Mesenchymal stem cell (in vitro differentiated cells and primary cell): ENCODE measurements around the gene SLC11A2.

Experiments
- DNase-seq: peaks from one replicate; pipeline ENCODE4 v3.0.0-alpha.2; 2013
- H2AFZ ChIP-seq: one replicate; pipeline ENCODE4 v1.6.1; 2013; ENCODE audit warnings: low read depth, mild to moderate bottlenecking, control low read depth, inconsistent platforms, low read length, moderate library complexity
- H2AK5ac ChIP-seq: 2 replicates; pipeline ENCODE4 v1.6.1; 2013; ENCODE audit warnings: low read length, moderate library complexity, mild to moderate bottlenecking, inconsistent platforms; ENCODE audit not compliant: severe bottlenecking
- H2BK120ac ChIP-seq: one replicate; pipeline ENCODE4 v1.6.1; 2013; ENCODE audit warnings: low read depth, mild to moderate bottlenecking, inconsistent platforms, low read length, moderate library complexity
- H2BK12ac ChIP-seq, 2 experiments: one replicate each; pipeline ENCODE4 v1.6.1; 2013; ENCODE audit warnings: inconsistent platforms in 2 of 2, low read length in 2 of 2, mild to moderate bottlenecking in 2 of 2, moderate library complexity in 2 of 2, control low read depth in 1 of 2
- H2BK15ac ChIP-seq: one replicate; pipeline ENCODE4 v1.6.1; 2013; ENCODE audit warnings: mild to moderate bottlenecking, low read depth, inconsistent platforms; ENCODE audit not compliant: poor library complexity, severe bottlenecking
- H2BK5ac ChIP-seq: 2 replicates; pipeline ENCODE4 v1.6.1; 2013; ENCODE audit warnings: low read depth, mild to moderate bottlenecking, low read length, control low read depth, inconsistent platforms; ENCODE audit not compliant: poor library complexity, severe bottlenecking
- H3K14ac ChIP-seq, 2 experiments: one replicate each; pipeline ENCODE4 v1.6.1; 2013; ENCODE audit warnings: inconsistent platforms in 2 of 2, low read length in 2 of 2, control low read depth in 1 of 2, mild to moderate bottlenecking in 1 of 2, moderate library complexity in 1 of 2
- H3K18ac ChIP-seq, 2 experiments: one replicate each; pipeline ENCODE4 v1.6.1; 2013; ENCODE audit warnings: inconsistent platforms in 2 of 2, low read length in 2 of 2, control low read depth in 1 of 2, low read depth in 1 of 2, mild to moderate bottlenecking in 1 of 2
- H3K23ac ChIP-seq, 2 experiments: one replicate each; pipeline ENCODE4 v1.6.1; 2013; ENCODE audit warnings: inconsistent platforms in 2 of 2, low read length in 2 of 2, mild to moderate bottlenecking in 2 of 2, moderate library complexity in 2 of 2, control low read depth in 1 of 2
- H3K27ac ChIP-seq: 2 replicates; pipeline ENCODE4 v1.5.1; 2013; ENCODE audit warnings: mild to moderate bottlenecking, moderate library complexity, low read length, control low read depth, inconsistent platforms; ENCODE audit not compliant: poor library complexity, severe bottlenecking
- H3K27me3 ChIP-seq, 2 experiments: 2 replicates each; pipeline versions ENCODE4 v1.6.1 to v1.7.0; 2013; ENCODE audit warnings: low read length in 2 of 2, mild to moderate bottlenecking in 2 of 2, moderate library complexity in 2 of 2, control low read depth in 1 of 2, inconsistent platforms in 1 of 2; ENCODE audit not compliant: control insufficient read depth in 1 of 2, insufficient read depth in 1 of 2
- H3K36me3 ChIP-seq, 2 experiments: 2 replicates each; pipeline versions ENCODE4 v1.6.1 to v1.7.0; 2013; ENCODE audit warnings: low read length in 2 of 2, control low read depth in 1 of 2, inconsistent platforms in 1 of 2, low read depth in 1 of 2, mild to moderate bottlenecking in 1 of 2; ENCODE audit not compliant: insufficient read depth in 2 of 2, control insufficient read depth in 1 of 2
- H3K4ac ChIP-seq, 2 experiments: one replicate each; pipeline ENCODE4 v1.6.1; 2013; ENCODE audit warnings: inconsistent platforms in 2 of 2, low read length in 2 of 2, mild to moderate bottlenecking in 2 of 2, moderate library complexity in 2 of 2, control low read depth in 1 of 2, low read depth in 1 of 2
- H3K4me1 ChIP-seq: 2 replicates; pipeline ENCODE4 v1.6.1; 2013; ENCODE audit warnings: low read depth, low read length, control low read depth; ENCODE audit not compliant: control insufficient read depth, insufficient read depth
- H3K4me2 ChIP-seq: 2 replicates; pipeline ENCODE4 v1.6.1; 2013; ENCODE audit warnings: low read length, mild to moderate bottlenecking, inconsistent platforms; ENCODE audit not compliant: poor library complexity, severe bottlenecking
- H3K4me3 ChIP-seq, 2 experiments: 2 replicates each; pipeline versions ENCODE4 v1.5.1 to v1.7.0; 2013; ENCODE audit warnings: low read length in 2 of 2, mild to moderate bottlenecking in 2 of 2, control low read depth in 1 of 2, low read depth in 1 of 2; ENCODE audit not compliant: insufficient read depth in 1 of 2
- H3K79me1 ChIP-seq: replicated peaks from 2 replicates; pipeline ENCODE4 v1.6.1; 2013; ENCODE audit warnings: mild to moderate bottlenecking, control low read depth, low read length, inconsistent platforms; ENCODE audit not compliant: poor library complexity, severe bottlenecking
- H3K9ac ChIP-seq: 2 replicates; pipeline ENCODE4 v1.7.0; 2013; ENCODE audit warnings: mild to moderate bottlenecking, low read length, moderate library complexity
- H3K9me3 ChIP-seq: 2 replicates; pipeline ENCODE4 v1.7.0; 2013; ENCODE audit warnings: mild to moderate bottlenecking, low read length; ENCODE audit not compliant: control insufficient read depth
- H4K8ac ChIP-seq: one replicate; pipeline ENCODE4 v1.6.1; 2013; ENCODE audit warnings: inconsistent platforms, mild to moderate bottlenecking, low read length, moderate library complexity
- H4K91ac ChIP-seq: one replicate; pipeline ENCODE4 v1.6.1; 2013; ENCODE audit warnings: mild to moderate bottlenecking, low read length, inconsistent platforms
- WGBS: methylation state at CpG from one replicate; pipeline ENCODE4 v1.1.7; 2013; ENCODE audit warnings: mixed read lengths; 5-methylcytosine and 5-hydroxymethylcytosine counted together

The SLC11A2 gene

DNA sequence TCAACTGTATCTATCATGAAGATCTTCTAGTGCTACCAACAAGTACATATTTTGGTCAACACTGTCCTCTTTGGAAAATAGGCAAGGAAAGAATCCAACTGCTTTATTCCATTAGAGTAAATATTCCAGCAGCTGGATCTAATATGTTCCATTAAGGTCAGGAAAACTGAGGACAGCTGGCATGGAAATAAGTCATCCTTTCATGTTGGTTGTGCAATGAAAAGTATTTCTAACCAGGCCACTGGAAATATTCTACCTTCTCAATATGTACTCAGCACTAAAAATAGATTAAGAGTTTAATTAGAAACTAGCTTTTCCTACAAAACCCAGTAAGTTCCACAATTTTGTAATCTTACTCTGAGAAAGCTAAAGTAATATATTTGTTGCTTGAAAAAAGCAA lies 54.2 kb downstream of the SLC11A2 start:
- Histone ChIP-seq H3K4me2 (no peak overlapping the region), H3K4me3 (no peak overlapping the region), H3K9me3 (no peaks in the 10 kb centered on the region), H2BK5ac (no peak overlapping the region), H3K27me3 (no peaks in the 10 kb centered on the region), H2BK12ac (no peak overlapping the region), H3K36me3 (peaks cover 20 to 23% of the 10 kb centered on the region in 2 experiments), H2BK15ac (no peak overlapping the region), H3K18ac (no peak overlapping the region), H3K4me1 (no peaks in the 10 kb centered on the region), H2BK120ac (no peak overlapping the region), H3K79me1 (no peaks in the 10 kb centered on the region), H4K91ac (no peak overlapping the region), H4K8ac (no peak overlapping the region), H2AFZ (no peak overlapping the region), H3K14ac (no peak overlapping the region), H3K4ac (no peak overlapping the region), H3K9ac (no peak overlapping the region), H3K23ac (no peak overlapping the region), H2AK5ac (no peak overlapping the region), H3K27ac (no peak overlapping the region)
- peak; percentile 63 for DNase-seq

DNA sequence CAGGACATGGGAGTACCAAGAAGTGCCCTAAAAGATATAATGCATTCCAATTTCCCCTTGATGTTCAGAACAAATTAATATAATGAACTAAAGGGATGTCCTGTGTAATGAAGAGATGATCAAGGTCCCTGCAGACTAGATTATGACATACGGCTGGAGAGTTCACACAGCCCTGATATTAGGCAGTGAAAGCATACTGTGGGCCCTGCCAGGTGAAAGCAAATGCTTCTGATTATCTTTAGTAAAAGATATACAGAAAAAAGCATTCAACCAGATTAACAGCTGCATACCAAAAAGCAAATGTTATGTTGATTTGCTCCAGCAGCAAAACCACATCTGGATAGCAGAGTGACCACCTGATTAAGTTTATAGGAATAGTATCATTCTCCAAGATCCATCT lies 61.8 kb downstream of the SLC11A2 start:
- no peak overlapping the region for H2BK15ac ChIP-seq
- H3K4me2 ChIP-seq, result no peak overlapping the region
- no peak overlapping the region for H4K8ac ChIP-seq
- H3K79me1 ChIP-seq, result no peaks in the 10 kb centered on the region
- H3K4ac ChIP-seq, result no peak overlapping the region
- H3K36me3 ChIP-seq, result peaks cover 16 to 24% of the 10 kb centered on the region in 2 experiments
- no peaks in the 10 kb centered on the region for H3K9me3 ChIP-seq
- no peak overlapping the region for H2BK120ac ChIP-seq
- H2AK5ac ChIP-seq, result no peak overlapping the region
- DNase-seq, result no peak
- WGBS, result no CpG with 5 or more reads among the region's 1 CpG
- no peak overlapping the region for H3K14ac ChIP-seq
- no peak overlapping the region for H3K23ac ChIP-seq
- no peak overlapping the region for H3K18ac ChIP-seq
- no peak overlapping the region for H3K9ac ChIP-seq
- H4K91ac ChIP-seq, result no peak overlapping the region
- no peak overlapping the region for H3K4me3 ChIP-seq
- no peak overlapping the region for H2AFZ ChIP-seq
- no peak overlapping the region for H3K27ac ChIP-seq
- H2BK12ac ChIP-seq, result no peak overlapping the region
- H3K27me3 ChIP-seq, result no peaks in the 10 kb centered on the region
- no peak overlapping the region for H2BK5ac ChIP-seq
- peaks cover 1% of the 10 kb centered on the region for H3K4me1 ChIP-seq

DNA sequence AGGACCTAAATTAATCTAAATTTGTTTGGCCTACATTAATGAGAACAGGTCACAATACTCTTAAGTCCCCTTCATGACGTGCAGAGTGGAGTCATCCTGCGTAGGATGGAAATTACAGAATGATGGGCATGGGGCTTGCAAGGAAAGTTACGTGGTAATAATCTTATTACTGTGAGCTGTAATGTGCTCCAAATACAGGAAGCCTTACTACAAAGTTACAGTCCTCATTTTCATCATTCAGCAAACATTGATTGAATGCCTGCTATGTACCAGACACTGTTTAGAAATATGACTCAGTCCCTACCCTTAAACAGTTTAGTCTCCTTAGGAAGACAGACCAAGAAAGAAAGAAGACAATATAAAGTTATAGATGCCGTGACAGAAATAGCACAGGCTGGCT lies 64.5 kb downstream of the SLC11A2 start:
- 61% methylated on average over 3 of the region's 4 CpGs for WGBS
- H3K9me3 ChIP-seq, result no peaks in the 10 kb centered on the region
- no peak overlapping the region for H3K14ac ChIP-seq
- H3K9ac ChIP-seq, result no peak overlapping the region
- H3K4me1 ChIP-seq, result peaks cover 1% of the 10 kb centered on the region
- H4K91ac ChIP-seq, result no peak overlapping the region
- H3K4ac ChIP-seq, result no peak overlapping the region
- DNase-seq, result peak; percentile 85
- no peaks in the 10 kb centered on the region for H3K27me3 ChIP-seq
- H3K27ac ChIP-seq, result no peak overlapping the region
- H3K79me1 ChIP-seq, result no peaks in the 10 kb centered on the region
- no peak overlapping the region for H3K23ac ChIP-seq
- H2AFZ ChIP-seq, result no peak overlapping the region
- peaks cover 0 to 11% of the 10 kb centered on the region in 2 experiments for H3K36me3 ChIP-seq
- H2BK12ac ChIP-seq, result no peak overlapping the region
- no peak overlapping the region for H3K4me3 ChIP-seq
- H2BK120ac ChIP-seq, result no peak overlapping the region
- H4K8ac ChIP-seq, result no peak overlapping the region
- H3K18ac ChIP-seq, result no peak overlapping the region
- H2BK5ac ChIP-seq, result no peak overlapping the region
- H2BK15ac ChIP-seq, result no peak overlapping the region
- H3K4me2 ChIP-seq, result no peak overlapping the region
- no peak overlapping the region for H2AK5ac ChIP-seq

DNA sequence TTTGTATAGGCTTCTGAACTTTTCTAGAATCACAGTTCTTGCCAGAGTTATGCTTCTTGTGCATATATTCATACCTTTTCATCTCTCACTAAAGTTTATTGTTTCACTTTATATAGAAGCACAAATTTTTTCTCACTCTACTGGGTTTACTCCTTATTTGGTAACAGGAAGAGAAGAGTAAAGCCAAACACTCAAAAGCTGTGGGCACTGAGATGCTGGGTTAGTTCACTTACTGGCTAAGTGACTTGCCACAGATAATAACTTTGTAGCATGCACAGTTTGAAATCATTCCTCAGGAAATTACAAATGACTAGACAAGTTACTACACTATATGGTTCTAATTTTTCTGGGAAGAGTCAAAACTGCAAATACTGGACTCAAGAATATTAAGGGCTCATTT lies 66.1 kb downstream of the SLC11A2 start:
- Histone ChIP-seq H3K18ac (no peak overlapping the region), H3K4me2 (no peak overlapping the region), H2BK120ac (no peak overlapping the region), H2AK5ac (no peak overlapping the region), H4K8ac (no peak overlapping the region), H3K4me1 (peaks cover 1% of the 10 kb centered on the region), H3K27me3 (no peaks in the 10 kb centered on the region), H4K91ac (no peak overlapping the region), H2BK12ac (no peak overlapping the region), H3K23ac (no peak overlapping the region), H3K14ac (no peak overlapping the region), H3K4ac (no peak overlapping the region), H3K9me3 (no peaks in the 10 kb centered on the region), H2AFZ (no peak overlapping the region), H3K27ac (no peak overlapping the region), H3K79me1 (no peaks in the 10 kb centered on the region), H3K9ac (no peak overlapping the region), H3K4me3 (no peak overlapping the region), H2BK15ac (no peak overlapping the region), H2BK5ac (no peak overlapping the region), H3K36me3 (no peaks in the 10 kb centered on the region)
- peak; percentile 66 for DNase-seq
